Panc1 (cell line): Measurements from ENCODE around the gene PRSS33. TPM values are rescaled to one million over a fixed set of nuclear protein-coding genes. Genes with fewer than 3 reads are reported as not detected.

Source experiments
- ATAC-seq: fragments of 200-7000 bp; cut with Tn5 transposase; 2 replicates; pipeline ENCODE4 v1.9.1; 2020; ENCODE audit warnings: mild to moderate bottlenecking, moderate library complexity
- BruUV-seq: library from RNA; stranded (reverse); fragments of 400-500 nt; replicated peaks from 2 replicates; lab custom pipeline; 2021; lab: Mats Ljungman, UMichigan
- CTCF ChIA-PET: fragments of 300-600 bp; sonication (Branson Sonifier 250); formaldehyde crosslinking; loops from one replicate; lab custom pipeline; 2022; ENCODE audit warnings: antibody characterized with exemption; lab: Charles Lee
- POLR2A ChIA-PET: fragments of 300-600 bp; sonication (Branson Sonifier 250); formaldehyde crosslinking; loops from one replicate; lab custom pipeline; 2022; ENCODE audit warnings: antibody characterized with exemption; lab: Charles Lee
- DNase-seq: peaks from one replicate; pipeline ENCODE4 v3.0.0-alpha.2; 2010; ENCODE audit warnings: low read depth, low spot score
- H3K27ac ChIP-seq: 2 replicates; pipeline ENCODE4 v1.5.1; 2011; ENCODE audit warnings: mild to moderate bottlenecking, low read length, inconsistent platforms
- H3K27me3 ChIP-seq: fragments of 200-500 bp; sonication (Bioruptor generic); 2 replicates; pipeline ENCODE4 v1.6.0; 2014; ENCODE audit warnings: low read length, inconsistent platforms; ENCODE audit not compliant: control insufficient read depth, insufficient read depth
- H3K36me3 ChIP-seq: fragments of 200-500 bp; sonication (Bioruptor generic); 2 replicates; pipeline ENCODE4 v1.5.1; 2014; ENCODE audit warnings: inconsistent platforms, mild to moderate bottlenecking, low read length, moderate library complexity; ENCODE audit not compliant: control insufficient read depth, insufficient read depth
- H3K4me1 ChIP-seq: 2 replicates; pipeline ENCODE4 v1.5.1; 2011; ENCODE audit warnings: inconsistent platforms, mild to moderate bottlenecking, low read length, moderate library complexity; ENCODE audit not compliant: control insufficient read depth, insufficient read depth
- H3K4me3 ChIP-seq, 2 experiments: 2 replicates each; pipeline ENCODE4 v1.5.1; 2011 to 2012; ENCODE audit warnings: low read depth in 2 of 2, low read length in 2 of 2, mild to moderate bottlenecking in 2 of 2, inconsistent platforms in 1 of 2, moderate library complexity in 1 of 2
- H3K9me3 ChIP-seq: fragments of 200-500 bp; sonication (Bioruptor generic); 2 replicates; pipeline ENCODE4 v1.5.1; 2014; ENCODE audit warnings: low read depth, mild to moderate bottlenecking, inconsistent platforms, low read length, moderate library complexity; ENCODE audit not compliant: control insufficient read depth, insufficient read depth
- POLR2AphosphoS5 ChIP-seq: IDR thresholded peaks from 2 replicates; pipeline ENCODE4 v1.6.1; 2012; ENCODE audit warnings: mild to moderate bottlenecking, low read depth, low read length, moderate library complexity
- SIN3A ChIP-seq: IDR thresholded peaks from 2 replicates; pipeline ENCODE4 v1.6.1; 2012; ENCODE audit warnings: low read depth, mild to moderate bottlenecking, low read length, moderate library complexity, borderline replicate concordance; ENCODE audit not compliant: insufficient read depth
- TCF7L2 ChIP-seq: IDR thresholded peaks from 2 replicates; pipeline ENCODE4 v1.6.1; 2011; ENCODE audit warnings: mild to moderate bottlenecking, low read depth, low read length, inconsistent platforms
- in situ Hi-C: cut with HindIII; loops from 2 replicates; pipeline ENCODE4 v1.10.0; 2016; ENCODE audit warnings: low sequenced_read_pairs, low pct_unique_long_range_greater_than_20kb
- intact Hi-C: fragments of 100-400 bp; cut with micrococcal nuclease; formaldehyde crosslinking; loops from one replicate; pipeline ENCODE4 v1.10.0; 2022; ENCODE audit not compliant: unreplicated experiment
- total RNA-seq: library from RNA; stranded (reverse); gene quantifications from one replicate; pipeline ENCODE4 v1.2.1, GENCODE V29; 2021; ENCODE audit not compliant: unreplicated experiment
- TF ChIP-seq, protein P1 (sequence below): fragments of 450-650 bp; IDR thresholded peaks from 2 replicates; pipeline ENCODE4 v1.5.1; 2017; ENCODE audit warnings: mild to moderate bottlenecking
- TF ChIP-seq, protein P2 (sequence below), 2 experiments: IDR thresholded peaks; 2 replicates each; pipeline ENCODE4 v1.6.1; 2011 to 2012; ENCODE audit warnings: low read depth in 2 of 2, control low read depth in 1 of 2, low read length in 1 of 2, mild to moderate bottlenecking in 1 of 2, moderate library complexity in 1 of 2; ENCODE audit not compliant: insufficient read depth in 1 of 2

PRSS33 gene
- total RNA-seq, 1 experiment from 2014 or later: 0.59 TPM

DNA sequence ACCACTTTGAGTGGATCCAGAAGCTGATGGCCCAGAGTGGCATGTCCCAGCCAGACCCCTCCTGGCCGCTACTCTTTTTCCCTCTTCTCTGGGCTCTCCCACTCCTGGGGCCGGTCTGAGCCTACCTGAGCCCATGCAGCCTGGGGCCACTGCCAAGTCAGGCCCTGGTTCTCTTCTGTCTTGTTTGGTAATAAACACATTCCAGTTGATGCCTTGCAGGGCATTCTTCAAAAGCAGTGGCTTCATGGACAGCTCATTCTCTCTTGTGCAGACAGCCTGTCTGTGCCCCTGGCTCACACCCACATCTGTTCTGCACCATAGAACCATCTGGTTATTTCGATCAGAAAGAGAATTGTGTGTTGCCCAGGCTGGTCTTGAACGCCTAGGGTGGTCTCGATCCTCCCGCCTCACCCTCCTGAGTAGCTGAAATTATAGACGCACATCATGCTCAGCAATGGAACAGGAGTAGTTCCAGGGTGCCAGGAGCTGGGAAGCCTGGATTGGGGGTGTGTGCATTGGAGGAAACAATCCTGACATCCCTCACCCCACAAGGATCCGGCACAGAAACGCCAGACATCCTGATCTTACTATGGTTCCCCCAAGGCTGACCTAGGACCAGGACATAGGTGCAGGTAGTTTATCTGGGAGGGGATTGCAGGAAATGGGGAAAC is 34.3 kb upstream of the PRSS33 start:
- no TSS peak for BruUV-seq
- ChIA-PET CTCF (no interaction called here), POLR2A (no interaction called here)
- no peak for ATAC-seq
- DNase-seq: no peak
- H3K27ac ChIP-seq: peak overlapping the region; percentile 44; the same call in 1 of the 2 replicates
- peaks cover 31% of the 10 kb centered on the region for H3K4me1 ChIP-seq
- in situ Hi-C loops (no loop called here), intact Hi-C loops (no loop called here)
- H3K4me3 ChIP-seq: no peak overlapping the region
- TF ChIP-seq TCF7L2: no peak
- TF ChIP-seq, protein P1, sequence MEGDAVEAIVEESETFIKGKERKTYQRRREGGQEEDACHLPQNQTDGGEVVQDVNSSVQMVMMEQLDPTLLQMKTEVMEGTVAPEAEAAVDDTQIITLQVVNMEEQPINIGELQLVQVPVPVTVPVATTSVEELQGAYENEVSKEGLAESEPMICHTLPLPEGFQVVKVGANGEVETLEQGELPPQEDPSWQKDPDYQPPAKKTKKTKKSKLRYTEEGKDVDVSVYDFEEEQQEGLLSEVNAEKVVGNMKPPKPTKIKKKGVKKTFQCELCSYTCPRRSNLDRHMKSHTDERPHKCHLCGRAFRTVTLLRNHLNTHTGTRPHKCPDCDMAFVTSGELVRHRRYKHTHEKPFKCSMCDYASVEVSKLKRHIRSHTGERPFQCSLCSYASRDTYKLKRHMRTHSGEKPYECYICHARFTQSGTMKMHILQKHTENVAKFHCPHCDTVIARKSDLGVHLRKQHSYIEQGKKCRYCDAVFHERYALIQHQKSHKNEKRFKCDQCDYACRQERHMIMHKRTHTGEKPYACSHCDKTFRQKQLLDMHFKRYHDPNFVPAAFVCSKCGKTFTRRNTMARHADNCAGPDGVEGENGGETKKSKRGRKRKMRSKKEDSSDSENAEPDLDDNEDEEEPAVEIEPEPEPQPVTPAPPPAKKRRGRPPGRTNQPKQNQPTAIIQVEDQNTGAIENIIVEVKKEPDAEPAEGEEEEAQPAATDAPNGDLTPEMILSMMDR: no peak
- TF ChIP-seq, protein P2, sequence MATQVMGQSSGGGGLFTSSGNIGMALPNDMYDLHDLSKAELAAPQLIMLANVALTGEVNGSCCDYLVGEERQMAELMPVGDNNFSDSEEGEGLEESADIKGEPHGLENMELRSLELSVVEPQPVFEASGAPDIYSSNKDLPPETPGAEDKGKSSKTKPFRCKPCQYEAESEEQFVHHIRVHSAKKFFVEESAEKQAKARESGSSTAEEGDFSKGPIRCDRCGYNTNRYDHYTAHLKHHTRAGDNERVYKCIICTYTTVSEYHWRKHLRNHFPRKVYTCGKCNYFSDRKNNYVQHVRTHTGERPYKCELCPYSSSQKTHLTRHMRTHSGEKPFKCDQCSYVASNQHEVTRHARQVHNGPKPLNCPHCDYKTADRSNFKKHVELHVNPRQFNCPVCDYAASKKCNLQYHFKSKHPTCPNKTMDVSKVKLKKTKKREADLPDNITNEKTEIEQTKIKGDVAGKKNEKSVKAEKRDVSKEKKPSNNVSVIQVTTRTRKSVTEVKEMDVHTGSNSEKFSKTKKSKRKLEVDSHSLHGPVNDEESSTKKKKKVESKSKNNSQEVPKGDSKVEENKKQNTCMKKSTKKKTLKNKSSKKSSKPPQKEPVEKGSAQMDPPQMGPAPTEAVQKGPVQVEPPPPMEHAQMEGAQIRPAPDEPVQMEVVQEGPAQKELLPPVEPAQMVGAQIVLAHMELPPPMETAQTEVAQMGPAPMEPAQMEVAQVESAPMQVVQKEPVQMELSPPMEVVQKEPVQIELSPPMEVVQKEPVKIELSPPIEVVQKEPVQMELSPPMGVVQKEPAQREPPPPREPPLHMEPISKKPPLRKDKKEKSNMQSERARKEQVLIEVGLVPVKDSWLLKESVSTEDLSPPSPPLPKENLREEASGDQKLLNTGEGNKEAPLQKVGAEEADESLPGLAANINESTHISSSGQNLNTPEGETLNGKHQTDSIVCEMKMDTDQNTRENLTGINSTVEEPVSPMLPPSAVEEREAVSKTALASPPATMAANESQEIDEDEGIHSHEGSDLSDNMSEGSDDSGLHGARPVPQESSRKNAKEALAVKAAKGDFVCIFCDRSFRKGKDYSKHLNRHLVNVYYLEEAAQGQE (IDR thresholded peaks at IDR 0.05; ENCODE audit: insufficient read depth in 1 of 2, low read depth in 2 of 2, low read length in 1 of 2): no peak
- TF ChIP-seq POLR2AphosphoS5: no peak
- TF ChIP-seq SIN3A: no peak
- H3K27me3 ChIP-seq: no peaks in the 10 kb centered on the region
- no peaks in the 10 kb centered on the region for H3K36me3 ChIP-seq
- H3K9me3 ChIP-seq: no peaks in the 10 kb centered on the region

DNA sequence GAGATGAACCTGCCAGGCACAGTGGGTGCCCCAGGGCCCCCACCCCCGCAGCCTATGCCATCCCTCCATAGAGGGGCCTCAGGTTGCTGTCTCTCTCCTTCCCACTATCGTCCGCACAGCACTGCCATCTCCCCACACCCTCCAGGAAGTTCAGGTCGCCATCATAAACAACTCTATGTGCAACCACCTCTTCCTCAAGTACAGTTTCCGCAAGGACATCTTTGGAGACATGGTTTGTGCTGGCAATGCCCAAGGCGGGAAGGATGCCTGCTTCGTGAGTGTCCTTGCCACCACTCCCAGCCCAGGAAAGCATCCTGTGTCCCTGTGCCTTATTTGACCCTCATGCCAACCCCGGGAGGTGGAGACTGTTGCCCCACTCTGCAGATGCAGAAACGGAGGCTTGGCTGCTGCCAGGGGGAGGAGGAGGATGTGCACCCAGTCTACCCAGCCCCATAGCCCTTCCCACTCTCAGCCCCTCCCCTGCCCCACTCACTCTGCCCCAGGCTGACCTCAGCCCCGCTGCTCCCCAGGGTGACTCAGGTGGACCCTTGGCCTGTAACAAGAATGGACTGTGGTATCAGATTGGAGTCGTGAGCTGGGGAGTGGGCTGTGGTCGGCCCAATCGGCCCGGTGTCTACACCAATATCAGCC is 33.6 kb upstream of the PRSS33 start:
- Histone ChIP-seq H3K27ac (0 out of 2 replicates have a peak overlapping the region, but pooled peaks have one; percentile 44), H3K27me3 (no peaks in the 10 kb centered on the region), H3K4me3 (no peak overlapping the region), H3K4me1 (peaks cover 31% of the 10 kb centered on the region), H3K36me3 (no peaks in the 10 kb centered on the region), H3K9me3 (no peaks in the 10 kb centered on the region)
- ChIA-PET POLR2A (interaction anchor here (0.6 kb wide), 1 partner anchor 104 kb away, joined by 3 read pairs; no protein-coding TSS in a partner anchor), CTCF (no interaction called here)
- intact Hi-C loops: no loop called here
- TF ChIP-seq TCF7L2 (no peak), POLR2AphosphoS5 (no peak), SIN3A (no peak)
- TF ChIP-seq, protein P2 (IDR thresholded peaks at IDR 0.05; ENCODE audit: insufficient read depth in 1 of 2, low read depth in 2 of 2, low read length in 1 of 2): no peak
- TF ChIP-seq, protein P1: no peak
- in situ Hi-C loops: no loop called here
- no TSS peak for BruUV-seq
- DNase-seq (no peak), ATAC-seq (no peak)
